SK-N-MC (cell line): ENCODE data around the gene NOS3.

Experiments used
- DNase-seq: peaks from one replicate; pipeline ENCODE4 v3.0.0-alpha.2; 2011; ENCODE audit warnings: low read depth, low spot score
- H3K27ac ChIP-seq: fragments of 200-600 bp; sonication (generic); 2 replicates; pipeline ENCODE4 v1.5.1; 2016; ENCODE audit warnings: mixed run types
- H3K36me3 ChIP-seq: fragments of 200-600 bp; sonication (generic); 2 replicates; pipeline ENCODE4 v1.6.1; 2017; ENCODE audit warnings: antibody characterized with exemption, low read length, mixed read lengths; ENCODE audit not compliant: insufficient read depth
- H3K4me3 ChIP-seq: fragments of 200-600 bp; sonication (generic); 2 replicates; pipeline ENCODE4 v1.5.1; 2016
- H3K9ac ChIP-seq: fragments of 200-600 bp; sonication (generic); 2 replicates; pipeline ENCODE4 v1.8.0; 2017; ENCODE audit warnings: mixed run types, mixed read lengths; ENCODE audit not compliant: insufficient read length
- H3K9me3 ChIP-seq: fragments of 200-600 bp; sonication (generic); 2 replicates; pipeline ENCODE4 v1.6.1; 2017; ENCODE audit warnings: low read depth, mild to moderate bottlenecking, antibody characterized with exemption, low read length, moderate library complexity, mixed read lengths
- EZH2 ChIP-seq: fragments of 200-600 bp; sonication (generic); IDR thresholded peaks from one replicate; pipeline ENCODE4 v1.6.1; 2017; ENCODE audit warnings: antibody characterized with exemption
- FOXP2 ChIP-seq: optimal IDR thresholded peaks from 2 replicates; pipeline ENCODE3; 2011; ENCODE audit warnings: mild to moderate bottlenecking, moderate library complexity; ENCODE audit not compliant: insufficient read depth; ENCODE audit errors: extremely low read length, control extremely low read depth
- POLR2AphosphoS5 ChIP-seq: IDR thresholded peaks from 2 replicates; pipeline ENCODE4 v1.6.1; 2012; ENCODE audit warnings: mild to moderate bottlenecking, low read depth, low read length, borderline replicate concordance

Gene NOS3

GRCh38 chr7:150974468-150975391 lies 16.1 kb upstream of the NOS3 start:
- H3K9ac ChIP-seq = no peak overlapping the region
- TF ChIP-seq POLR2AphosphoS5 (peak; percentile 56; the same call in 1 of the 2 replicates), FOXP2 (no peak)
- no peak overlapping the region for H3K27ac ChIP-seq
- H3K36me3 ChIP-seq = no peaks in the 10 kb centered on the region
- no peaks in the 10 kb centered on the region for H3K9me3 ChIP-seq
- H3K4me3 ChIP-seq = peak overlapping the region; percentile 84
- DNase-seq = no peak

DNA sequence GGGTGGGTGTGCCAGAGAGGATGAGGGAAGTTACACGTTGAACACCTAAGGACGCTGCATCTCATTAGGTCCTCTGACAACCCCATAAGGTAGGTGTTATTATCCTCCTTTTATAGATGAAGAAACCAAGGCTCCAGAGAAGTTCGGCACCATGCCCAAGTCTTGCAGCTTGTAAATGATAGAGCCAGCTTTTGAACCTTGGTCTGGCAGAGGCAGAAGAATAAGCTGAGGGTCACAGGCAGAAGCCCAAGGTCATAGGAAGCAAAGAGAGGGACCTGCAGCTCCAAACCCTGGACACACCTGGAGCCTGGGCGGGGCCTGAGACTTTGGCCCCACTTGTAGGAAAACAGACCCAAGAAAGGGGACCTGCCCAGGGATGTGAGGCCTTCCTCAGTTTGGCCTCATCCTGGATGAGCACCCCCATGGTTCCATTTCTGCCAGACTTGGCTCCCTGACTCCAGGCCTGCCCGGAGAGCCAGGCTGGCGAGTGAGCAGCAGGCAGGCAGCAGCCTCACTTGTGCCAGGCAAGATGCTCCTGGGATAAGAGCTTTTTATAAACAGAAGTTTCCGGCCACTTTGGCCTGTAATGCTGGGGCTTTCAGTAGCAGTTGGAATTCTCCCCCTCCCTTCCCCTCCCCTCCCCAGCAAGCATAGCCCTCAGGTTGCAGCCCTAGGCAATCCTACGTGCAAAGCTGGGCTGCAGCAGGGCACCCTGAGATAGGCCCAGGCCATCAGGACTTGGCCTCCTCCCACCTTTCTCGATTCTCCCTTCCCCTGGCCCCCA lies 15.1 kb upstream of the NOS3 start:
- no peak for DNase-seq
- TF ChIP-seq FOXP2 = no peak
- no peak for TF ChIP-seq EZH2
- peak overlapping the region; percentile 84 for H3K4me3 ChIP-seq
- no peak overlapping the region for H3K9ac ChIP-seq
- no peaks in the 10 kb centered on the region for H3K36me3 ChIP-seq
- H3K9me3 ChIP-seq = no peaks in the 10 kb centered on the region
- no peak overlapping the region for H3K27ac ChIP-seq

GRCh38 chr7:150976529-150977381 lies 14.1 kb upstream of the NOS3 start:
- Histone ChIP-seq H3K36me3 (no peaks in the 10 kb centered on the region), H3K4me3 (peak overlapping the region; percentile 58), H3K9me3 (no peaks in the 10 kb centered on the region), H3K27ac (no peak overlapping the region), H3K9ac (no peak overlapping the region)
- DNase-seq = no peak
- TF ChIP-seq POLR2AphosphoS5 = no peak
- TF ChIP-seq FOXP2 = no peak

DNA sequence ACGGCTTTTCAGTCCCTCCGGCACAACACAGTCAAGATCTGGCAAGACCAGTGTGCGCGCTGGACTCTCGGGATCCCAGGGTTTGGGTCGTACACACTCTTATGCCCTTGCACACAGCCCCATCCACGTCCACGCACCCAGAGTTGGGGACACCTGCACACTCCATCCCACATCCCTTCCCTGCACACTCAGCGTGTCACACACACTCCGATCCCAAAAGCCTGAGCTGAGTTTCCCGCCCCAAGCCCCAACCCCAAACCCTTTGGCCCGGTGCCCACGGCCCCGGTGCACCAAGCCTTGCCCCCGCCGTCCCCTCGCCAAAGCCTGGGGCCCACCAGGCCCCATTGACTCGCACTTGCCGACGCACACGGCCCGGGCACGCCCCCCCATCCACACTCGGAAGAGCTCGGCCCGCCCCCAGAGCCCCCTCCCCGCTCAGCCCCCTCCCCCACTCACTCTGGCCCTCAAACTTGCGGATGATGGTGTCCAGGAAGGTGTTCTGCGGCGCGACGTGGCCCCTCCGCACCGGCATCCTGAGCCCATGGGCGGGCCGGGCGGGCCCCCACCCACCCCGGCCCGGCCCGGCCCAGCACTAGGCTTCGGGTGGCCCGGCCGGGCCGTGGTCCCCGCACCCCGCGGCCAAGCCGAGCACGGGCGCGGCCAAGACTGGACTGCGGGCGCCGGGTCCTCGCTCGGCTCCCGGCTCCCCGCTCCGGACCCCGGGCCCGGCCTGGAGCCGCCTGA lies 13.3 kb upstream of the NOS3 start:
- no peak overlapping the region for H3K9ac ChIP-seq
- H3K9me3 ChIP-seq = no peaks in the 10 kb centered on the region
- no peaks in the 10 kb centered on the region for H3K36me3 ChIP-seq
- TF ChIP-seq EZH2 (no peak), FOXP2 (no peak), POLR2AphosphoS5 (no peak)
- DNase-seq = no peak
- H3K27ac ChIP-seq = no peak overlapping the region
- peak overlapping the region; percentile 58 for H3K4me3 ChIP-seq

DNA sequence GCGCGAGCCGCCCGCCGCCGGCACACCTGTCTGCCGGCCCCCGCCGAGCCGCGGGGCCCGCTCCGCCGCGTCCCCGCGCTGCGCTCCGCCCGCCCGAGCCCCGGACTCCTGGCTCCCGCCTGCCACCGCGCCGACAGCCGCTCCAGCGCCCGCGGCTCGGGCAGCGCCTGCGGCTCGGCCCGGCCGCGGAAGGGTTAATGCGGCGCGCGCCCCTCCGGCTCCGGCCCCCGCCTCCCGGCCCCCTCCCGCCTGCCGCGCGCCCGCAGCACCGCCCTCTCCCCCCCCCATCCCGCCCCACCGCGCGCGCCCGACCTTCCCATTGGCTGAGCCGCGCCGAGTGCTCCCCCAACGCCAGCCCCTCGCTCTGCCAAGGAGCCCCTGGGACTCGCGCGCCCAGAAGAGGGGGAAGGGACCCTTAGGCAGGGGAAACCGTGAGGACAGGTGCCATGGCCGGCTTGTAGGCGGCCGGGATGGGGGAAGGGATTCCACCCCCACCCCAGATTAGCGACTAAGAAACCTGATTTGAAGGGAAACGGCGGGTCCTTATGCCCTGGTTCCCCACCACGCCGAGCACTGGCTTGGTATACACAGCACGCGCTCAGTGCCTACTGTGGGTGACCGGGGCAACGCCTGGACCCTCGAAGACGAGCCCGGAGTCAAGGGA lies 12.6 kb upstream of the NOS3 start, which contains the start of gene KCNH2:
KCNH2 (minus strand) TSS at position 196 of the 664 bp plus-strand sequence. CDS start 408 bp downstream, outside the sequence.
- DNase-seq = no peak
- TF ChIP-seq FOXP2 (no peak), POLR2AphosphoS5 (peak; percentile 38; the same call in 1 of the 2 replicates)
- H3K27ac ChIP-seq = no peak within 1 kb of the TSS
- H3K9ac ChIP-seq = no peak within 1 kb of the TSS
- H3K9me3 ChIP-seq = no peaks in the 10 kb centered on the region
- H3K4me3 ChIP-seq = peak within 1 kb of the TSS; percentile 83
- no peaks in the 10 kb centered on the region for H3K36me3 ChIP-seq

GRCh38 chr7:150979713-150980390 lies 11.0 kb upstream of the NOS3 start:
- TF ChIP-seq FOXP2 (no peak), POLR2AphosphoS5 (no peak), EZH2 (no peak)
- Histone ChIP-seq H3K9me3 (no peaks in the 10 kb centered on the region), H3K9ac (no peak overlapping the region), H3K36me3 (no peaks in the 10 kb centered on the region), H3K27ac (no peak overlapping the region), H3K4me3 (no peak overlapping the region)
- DNase-seq = no peak
